Muscle of back (tissue), 13 donors: ENCODE measurements around the gene KDM7A. TPM values are rescaled to one million over a fixed set of nuclear protein-coding genes. Genes with fewer than 3 reads are reported as not detected.
A peak's percentile ranks its signal among the peaks of the same experiment; 100 is the strongest.
"Not testable (repeated sequence)": the region's sequence is repeated elsewhere in the genome, so short reads cannot be mapped to it uniquely, and the experiment has no call there.

ENCODE experiments used
- DNase-seq, 3 donors: peaks; one replicate each; pipeline versions ENCODE4 v3.0.0 to v3.0.0-alpha.2; 2013
- long read RNA-seq, 9 donors: transcript quantifications; one replicate each; lab custom pipeline, GENCODE V29; 2026
- polyA plus RNA-seq, 10 donors: library from polyadenylated mRNA; unstranded; fragments of 120-200 nt; gene quantifications; one replicate each; pipeline ENCODE4 v1.2.1, GENCODE V29; 2013; ENCODE audit not compliant: insufficient read length in 10 of 10

Gene KDM7A
- 10 to 100 TPM in 2 of 10 donors, 1 to 10 TPM in 8; 5.9 to 12.0 (median 8.9) TPM for polyA plus RNA-seq
- long read RNA-seq, donor 1, full-length matches to known transcripts: 1 of 1 reads
- long read RNA-seq, donor 1, partial matches to known transcripts: 0 of 1 reads
- long read RNA-seq, donor 1, other reads (novel, unspliced or antisense): 0 of 1 reads
- long read RNA-seq, donor 2: 0 reads
- long read RNA-seq, donor 3: 0 reads
- long read RNA-seq, donor 4: 0 reads
- long read RNA-seq, donor 5: 0 reads
- long read RNA-seq, donor 6: 0 reads
- long read RNA-seq, donor 7, partial matches to known transcripts: 0 of 2 reads
- long read RNA-seq, donor 7, other reads (novel, unspliced or antisense): 0 of 2 reads
- long read RNA-seq, donor 8, partial matches to known transcripts: 0 of 1 reads
- long read RNA-seq, donor 8, other reads (novel, unspliced or antisense): 0 of 1 reads
- long read RNA-seq, donor 9: 0 reads

- DNase-seq: peak; percentile 94 to 97 (median 96)
Measured at GRCh38 chr7:140176811-140177702, at the start of gene KDM7A. Gene KDM7A, minus strand, starts transcription at chr7:140176983. Its CDS starts 46 bp downstream, at chr7:140176937.

DNA sequence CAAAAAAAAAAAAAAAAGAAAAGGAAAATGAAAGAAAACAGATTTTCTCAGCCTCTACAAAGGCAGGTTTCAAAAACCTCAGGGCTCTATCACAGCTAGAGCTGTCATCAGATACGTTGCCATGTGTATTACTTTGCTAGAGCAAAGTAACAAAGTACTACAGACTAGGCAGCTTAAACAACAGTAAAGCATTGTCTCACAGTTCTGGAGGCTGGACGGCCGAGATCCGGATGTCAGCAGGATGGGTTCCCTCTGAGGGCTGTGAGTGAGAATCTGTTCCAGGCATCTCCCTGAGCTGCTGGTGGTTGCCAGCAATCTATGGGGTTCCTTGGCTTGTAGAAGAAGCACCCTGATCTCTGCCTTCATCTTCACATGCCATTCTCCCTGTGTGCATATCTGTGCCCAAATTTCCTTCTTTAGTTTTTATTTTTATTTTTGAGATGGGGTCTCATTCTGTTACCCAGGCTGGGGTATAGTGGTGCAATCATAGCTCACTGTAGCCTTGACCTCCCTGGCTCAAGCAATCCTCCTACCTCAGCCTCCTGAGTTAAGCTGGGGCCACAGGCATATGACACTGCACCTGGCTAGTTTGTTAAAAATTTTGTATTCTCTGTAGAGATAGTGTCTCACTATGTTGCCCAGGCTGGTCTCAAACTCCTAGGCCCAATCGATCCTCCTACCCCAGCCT lies 48.9 kb upstream of the KDM7A start:
- no peak for DNase-seq

- DNase-seq: no peak
Measured at GRCh38 chr7:140223515-140224221, 46.9 kb upstream of the KDM7A start.

GRCh38 chr7:140222814-140223213 lies 46.0 kb upstream of the KDM7A start:
- no peak for DNase-seq

GRCh38 chr7:140219672-140220524 lies 43.1 kb upstream of the KDM7A start:
- no peak for DNase-seq

GRCh38 chr7:140218656-140219055 lies 41.9 kb upstream of the KDM7A start:
- no peak for DNase-seq

DNA sequence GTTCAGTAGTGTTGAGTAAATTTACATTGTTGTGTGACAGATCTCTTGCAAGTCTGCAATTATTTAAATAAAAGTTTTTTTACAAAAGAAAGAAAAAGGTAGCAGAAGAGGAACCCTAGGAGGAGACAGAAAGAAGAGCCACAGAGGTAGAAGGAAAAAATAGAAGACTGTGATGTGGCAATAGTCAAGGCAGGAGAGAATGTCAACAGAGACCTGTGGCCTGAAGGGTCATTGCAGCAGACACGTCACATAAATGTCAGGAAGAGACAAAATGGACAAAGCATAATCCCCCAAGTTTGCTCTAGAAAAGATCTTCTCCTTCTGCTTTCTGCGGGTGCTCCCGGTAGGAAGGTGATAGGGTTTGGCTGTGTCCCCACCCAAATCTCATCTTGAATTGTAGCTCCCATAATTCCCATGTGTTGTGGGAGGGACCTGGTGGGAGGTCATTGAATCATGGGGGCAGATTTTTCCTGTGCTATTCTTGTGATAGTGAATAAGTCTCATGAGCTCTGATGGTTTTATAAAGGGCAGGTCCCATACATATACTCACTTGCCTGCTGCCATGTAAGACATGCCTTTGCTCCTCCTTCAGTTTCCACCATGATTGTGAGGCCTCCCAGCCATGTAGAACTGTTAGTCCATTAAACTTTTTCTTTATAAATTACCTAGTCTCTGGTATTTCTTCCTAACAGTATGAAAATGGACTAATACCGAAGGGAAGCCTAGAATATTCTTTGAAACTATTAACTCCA lies 41.1 kb upstream of the KDM7A start:
- no peak for DNase-seq

DNA sequence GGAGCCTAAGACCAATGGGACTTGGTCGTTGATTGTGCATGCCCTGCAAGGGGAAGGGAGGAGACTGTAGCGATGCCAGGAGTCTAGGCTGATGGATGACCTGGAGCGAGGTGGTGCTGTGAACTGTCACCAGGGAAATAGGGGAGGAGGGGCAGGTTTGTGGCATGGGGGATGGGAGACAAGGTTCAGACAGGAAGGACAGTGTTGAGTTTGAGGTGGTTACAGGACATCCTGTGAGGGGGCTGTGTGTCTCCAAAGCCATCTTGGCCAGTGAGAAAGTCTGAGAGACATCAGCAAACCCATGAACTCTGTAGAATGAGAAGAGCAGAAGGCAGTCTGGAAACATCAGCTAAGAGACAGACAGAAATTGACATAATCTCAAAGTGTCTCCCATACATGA lies 38.5 kb upstream of the KDM7A start:
- DNase-seq: no peak

DNA sequence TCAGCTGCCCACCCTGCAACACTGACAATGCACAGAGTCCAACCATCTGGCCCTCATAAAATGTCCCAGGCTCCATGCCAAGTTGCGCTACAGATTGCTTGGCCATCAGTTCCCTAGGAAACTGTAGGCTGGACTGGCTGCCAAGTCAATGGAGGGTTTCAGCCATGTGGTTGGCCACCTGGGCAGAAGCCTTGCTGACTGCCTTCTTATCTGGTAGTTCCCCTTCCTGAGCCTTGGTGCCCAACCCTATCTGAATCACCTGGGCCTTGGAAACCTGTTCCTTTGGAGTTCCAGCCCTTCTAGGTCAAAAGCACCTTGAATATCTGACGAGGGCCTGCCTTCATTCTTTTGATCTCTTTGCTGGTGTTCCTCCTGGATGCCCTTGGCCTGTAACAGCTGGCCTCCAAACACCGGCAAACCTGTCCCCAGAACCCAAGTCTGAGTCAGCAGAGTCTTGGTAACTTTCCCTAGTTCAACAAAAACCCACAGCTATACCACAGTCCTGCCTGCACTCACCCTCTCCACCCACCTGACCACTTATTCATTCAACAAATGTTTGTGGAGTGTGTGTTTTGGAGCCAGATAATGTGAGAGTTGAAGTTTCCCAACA lies 37.4 kb upstream of the KDM7A start:
- peak in 1 of 3 donors; percentile 34 for DNase-seq

GRCh38 chr7:140213684-140214074 lies 36.9 kb upstream of the KDM7A start:
- no peak for DNase-seq

GRCh38 chr7:140212100-140212881 lies 35.5 kb upstream of the KDM7A start:
- no peak for DNase-seq

- DNase-seq: no peak
Measured at GRCh38 chr7:140211698-140212097, 34.9 kb upstream of the KDM7A start.

GRCh38 chr7:140209866-140210609 lies 33.3 kb upstream of the KDM7A start:
- peak in 1 of 3 donors; percentile 43 for DNase-seq

DNA sequence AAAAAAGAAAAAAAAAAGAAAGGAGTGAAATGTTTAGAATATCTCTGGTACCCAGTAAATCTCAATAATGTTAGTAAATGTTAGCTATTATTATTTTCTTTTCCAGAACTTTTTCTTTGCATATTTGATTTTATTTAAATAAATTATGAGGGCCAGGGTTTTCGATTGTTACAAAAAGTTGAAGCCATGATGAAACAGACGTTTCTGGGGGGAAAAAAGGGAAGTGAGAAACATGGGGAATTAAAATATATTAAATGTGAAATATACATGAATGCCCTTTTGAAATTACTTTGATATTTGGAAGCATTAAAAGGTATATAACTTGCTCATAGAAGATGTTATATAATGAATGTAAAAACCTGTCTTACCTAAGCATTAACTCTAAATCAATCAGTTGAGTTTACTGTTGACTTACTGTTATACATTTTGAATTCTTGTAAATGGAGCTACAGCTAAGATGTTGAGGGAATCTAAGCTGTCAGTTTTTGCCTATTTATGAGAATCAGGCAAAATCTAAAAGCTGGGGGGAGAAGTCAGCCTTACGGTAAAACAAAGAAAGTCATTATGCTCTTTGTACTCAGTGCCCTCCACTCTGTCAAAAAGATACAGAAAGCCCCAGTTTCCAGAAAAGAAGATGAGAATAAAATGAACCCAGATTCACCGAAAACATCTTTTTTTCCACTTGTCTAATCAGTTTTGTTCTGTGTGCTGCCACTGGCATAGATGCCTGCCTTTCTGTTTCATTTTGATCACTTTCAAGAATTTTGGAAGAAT lies 30.0 kb upstream of the KDM7A start:
- DNase-seq: no peak

DNA sequence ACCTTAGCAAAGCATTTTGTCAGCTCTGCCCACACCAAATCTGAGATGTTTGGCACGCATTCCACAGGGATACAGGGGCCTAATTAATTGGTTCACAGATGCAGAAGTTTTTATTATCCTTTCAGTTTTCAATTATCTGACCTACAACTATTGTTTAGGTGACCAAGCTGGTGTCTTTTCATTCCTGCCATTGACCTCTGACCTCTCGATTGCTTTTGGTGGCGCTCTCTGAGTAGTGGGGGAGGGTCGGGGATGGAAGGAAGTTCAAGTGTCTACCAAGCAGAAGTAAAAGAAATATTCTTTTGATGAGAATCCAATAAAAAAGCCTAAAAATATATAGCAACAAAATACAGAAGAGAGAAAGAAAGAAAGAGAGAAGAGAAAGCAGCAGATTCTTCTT lies 28.8 kb upstream of the KDM7A start:
- DNase-seq: no peak

GRCh38 chr7:140203556-140203955 lies 26.8 kb upstream of the KDM7A start:
- no peak for DNase-seq

- not testable (repeated sequence) for DNase-seq
Measured at GRCh38 chr7:140202942-140203341, 26.2 kb upstream of the KDM7A start.
